ENCODE measurements around the gene TSPAN18. TPM values are rescaled to one million over a fixed set of nuclear protein-coding genes. Genes with fewer than 3 reads are reported as not detected.

Gene TSPAN18
- total RNA-seq, 1 experiment from 2014 or later = 0.77 TPM

DNA sequence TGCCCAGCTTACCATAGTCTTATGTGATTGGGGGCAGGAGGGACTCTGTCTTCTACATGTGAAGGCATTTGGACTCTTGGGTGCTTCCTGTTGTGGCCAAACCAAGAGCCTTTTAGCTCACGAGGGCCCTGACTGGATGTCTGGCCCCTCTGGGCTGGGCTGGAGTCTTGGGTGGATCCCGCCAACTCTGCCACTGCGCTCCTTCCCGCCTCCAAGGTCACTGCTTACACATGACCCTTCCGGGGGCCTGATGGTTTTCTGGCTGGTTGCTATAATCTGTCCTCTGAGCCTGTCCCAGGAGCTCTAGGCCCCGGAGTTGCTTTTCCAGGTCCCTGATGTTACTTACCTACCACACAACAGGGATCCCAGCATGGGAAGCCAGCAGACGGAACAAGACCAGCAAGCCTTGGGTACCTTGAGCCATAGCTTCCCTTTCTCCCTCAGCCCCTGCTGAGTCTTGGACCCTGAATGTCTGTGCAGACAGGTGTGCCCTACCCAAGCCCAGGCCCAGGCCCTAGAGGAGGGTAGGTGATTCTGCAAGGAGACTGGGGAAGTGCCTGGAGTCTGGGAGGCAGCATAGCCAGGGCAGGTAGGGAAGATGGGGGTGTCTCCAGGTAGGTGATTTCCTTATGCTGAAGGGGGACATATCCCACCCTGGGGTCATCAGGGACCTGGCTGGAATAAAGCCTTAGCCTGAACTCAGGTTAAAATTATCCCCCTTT is 100.3 kb downstream of the TSPAN18 start:
- Mint-ChIP-seq H3K36me3 (ENCODE audit: insufficient read depth, unreplicated experiment) (no peaks in the 10 kb centered on the region), H3K27ac (ENCODE audit: low read depth, unreplicated experiment) (no peak overlapping the region), H3K9me3 (ENCODE audit: unreplicated experiment) (no peaks in the 10 kb centered on the region), H3K27me3 (ENCODE audit: insufficient read depth, unreplicated experiment) (peaks cover 24% of the 10 kb centered on the region), H3K4me1 (ENCODE audit: insufficient read depth, unreplicated experiment) (no peaks in the 10 kb centered on the region), H3K4me3 (ENCODE audit: unreplicated experiment) (no peak overlapping the region)
- BruUV-seq (replicated peaks) = no TSS peak
- ChIA-PET CTCF (interaction anchor here (1.2 kb wide), 1 partner anchor 9 kb away, joined by 3 read pairs; no protein-coding TSS in a partner anchor), POLR2A (no interaction called here)
- no peak for DNase-seq (ENCODE audit: unreplicated experiment)
- TF ChIP-seq, protein P1, sequence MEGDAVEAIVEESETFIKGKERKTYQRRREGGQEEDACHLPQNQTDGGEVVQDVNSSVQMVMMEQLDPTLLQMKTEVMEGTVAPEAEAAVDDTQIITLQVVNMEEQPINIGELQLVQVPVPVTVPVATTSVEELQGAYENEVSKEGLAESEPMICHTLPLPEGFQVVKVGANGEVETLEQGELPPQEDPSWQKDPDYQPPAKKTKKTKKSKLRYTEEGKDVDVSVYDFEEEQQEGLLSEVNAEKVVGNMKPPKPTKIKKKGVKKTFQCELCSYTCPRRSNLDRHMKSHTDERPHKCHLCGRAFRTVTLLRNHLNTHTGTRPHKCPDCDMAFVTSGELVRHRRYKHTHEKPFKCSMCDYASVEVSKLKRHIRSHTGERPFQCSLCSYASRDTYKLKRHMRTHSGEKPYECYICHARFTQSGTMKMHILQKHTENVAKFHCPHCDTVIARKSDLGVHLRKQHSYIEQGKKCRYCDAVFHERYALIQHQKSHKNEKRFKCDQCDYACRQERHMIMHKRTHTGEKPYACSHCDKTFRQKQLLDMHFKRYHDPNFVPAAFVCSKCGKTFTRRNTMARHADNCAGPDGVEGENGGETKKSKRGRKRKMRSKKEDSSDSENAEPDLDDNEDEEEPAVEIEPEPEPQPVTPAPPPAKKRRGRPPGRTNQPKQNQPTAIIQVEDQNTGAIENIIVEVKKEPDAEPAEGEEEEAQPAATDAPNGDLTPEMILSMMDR (IDR thresholded peaks at IDR 0.05; ENCODE audit: unreplicated experiment) = no peak
- intact Hi-C loops (cut with micrococcal nuclease) = no loop called here

DNA sequence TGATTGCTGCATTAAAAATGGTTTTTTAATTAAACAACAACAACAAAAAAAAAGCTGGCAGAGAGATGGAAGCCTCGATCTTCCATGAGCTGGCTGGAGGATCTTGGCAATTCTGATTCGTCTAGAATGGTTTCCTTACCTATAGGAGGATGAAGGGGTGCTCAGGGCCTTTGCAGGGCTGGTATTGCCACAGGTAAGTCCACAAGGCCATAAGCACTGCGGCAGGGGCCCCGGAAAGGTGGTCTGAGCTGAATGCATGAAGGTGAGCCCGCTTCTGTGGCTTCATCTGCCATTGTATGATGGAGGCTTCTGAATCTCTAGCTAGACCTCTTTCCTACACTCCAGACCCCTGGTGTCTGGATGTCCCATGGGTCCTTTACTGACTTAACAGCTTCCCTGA is 101.5 kb downstream of the TSPAN18 start:
- intact Hi-C loops (cut with micrococcal nuclease) = no loop called here
- ChIA-PET POLR2A (no interaction called here), CTCF (no interaction called here)
- H3K27ac Mint-ChIP-seq (ENCODE audit: low read depth, unreplicated experiment) = no peak overlapping the region
- no peaks in the 10 kb centered on the region for H3K4me1 Mint-ChIP-seq (ENCODE audit: insufficient read depth, unreplicated experiment)
- no peaks in the 10 kb centered on the region for H3K36me3 Mint-ChIP-seq (ENCODE audit: insufficient read depth, unreplicated experiment)
- no peak overlapping the region for H3K4me3 Mint-ChIP-seq (ENCODE audit: unreplicated experiment)
- DNase-seq (ENCODE audit: unreplicated experiment) = no peak
- peaks cover 37% of the 10 kb centered on the region for H3K27me3 Mint-ChIP-seq (ENCODE audit: insufficient read depth, unreplicated experiment)
- no TSS peak for BruUV-seq (replicated peaks)
- H3K9me3 Mint-ChIP-seq (ENCODE audit: unreplicated experiment) = no peaks in the 10 kb centered on the region
- TF ChIP-seq, protein P1 (IDR thresholded peaks at IDR 0.05; ENCODE audit: unreplicated experiment) = no peak

DNA sequence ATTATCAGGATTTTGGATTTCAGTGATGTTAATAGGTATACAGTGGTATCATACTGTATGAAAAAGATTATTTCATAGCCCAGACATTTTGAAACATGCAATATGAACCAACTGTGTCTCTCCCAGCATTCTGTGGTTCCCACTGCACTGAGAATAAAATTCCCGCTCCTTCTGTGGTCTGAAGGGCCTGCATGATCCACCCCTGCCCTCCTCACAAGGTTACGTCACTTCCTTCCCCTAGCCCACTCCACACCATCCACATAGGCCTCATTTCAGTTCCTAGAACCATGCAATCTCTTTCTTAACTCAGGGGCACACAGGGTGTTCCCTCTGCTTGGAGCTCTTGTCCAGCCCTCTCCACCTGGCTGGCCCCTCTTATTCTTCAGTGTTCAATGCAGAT is 103.1 kb downstream of the TSPAN18 start:
- Mint-ChIP-seq H3K9me3 (ENCODE audit: unreplicated experiment) (no peaks in the 10 kb centered on the region), H3K27me3 (ENCODE audit: insufficient read depth, unreplicated experiment) (peaks cover 37% of the 10 kb centered on the region), H3K27ac (ENCODE audit: low read depth, unreplicated experiment) (no peak overlapping the region), H3K4me1 (ENCODE audit: insufficient read depth, unreplicated experiment) (no peaks in the 10 kb centered on the region), H3K36me3 (ENCODE audit: insufficient read depth, unreplicated experiment) (no peaks in the 10 kb centered on the region), H3K4me3 (ENCODE audit: unreplicated experiment) (no peak overlapping the region)
- DNase-seq (ENCODE audit: unreplicated experiment) = no peak
- intact Hi-C loops (cut with micrococcal nuclease) = no loop called here
- TF ChIP-seq, protein P1 (IDR thresholded peaks at IDR 0.05; ENCODE audit: unreplicated experiment) = no peak
- ChIA-PET POLR2A (interaction anchor here (0.6 to 0.7 kb wide), 2 partner anchors 260 to 1082 kb away, joined by 3 read pairs; no protein-coding TSS in a partner anchor), CTCF (no interaction called here)
- BruUV-seq (replicated peaks) = no TSS peak

DNA sequence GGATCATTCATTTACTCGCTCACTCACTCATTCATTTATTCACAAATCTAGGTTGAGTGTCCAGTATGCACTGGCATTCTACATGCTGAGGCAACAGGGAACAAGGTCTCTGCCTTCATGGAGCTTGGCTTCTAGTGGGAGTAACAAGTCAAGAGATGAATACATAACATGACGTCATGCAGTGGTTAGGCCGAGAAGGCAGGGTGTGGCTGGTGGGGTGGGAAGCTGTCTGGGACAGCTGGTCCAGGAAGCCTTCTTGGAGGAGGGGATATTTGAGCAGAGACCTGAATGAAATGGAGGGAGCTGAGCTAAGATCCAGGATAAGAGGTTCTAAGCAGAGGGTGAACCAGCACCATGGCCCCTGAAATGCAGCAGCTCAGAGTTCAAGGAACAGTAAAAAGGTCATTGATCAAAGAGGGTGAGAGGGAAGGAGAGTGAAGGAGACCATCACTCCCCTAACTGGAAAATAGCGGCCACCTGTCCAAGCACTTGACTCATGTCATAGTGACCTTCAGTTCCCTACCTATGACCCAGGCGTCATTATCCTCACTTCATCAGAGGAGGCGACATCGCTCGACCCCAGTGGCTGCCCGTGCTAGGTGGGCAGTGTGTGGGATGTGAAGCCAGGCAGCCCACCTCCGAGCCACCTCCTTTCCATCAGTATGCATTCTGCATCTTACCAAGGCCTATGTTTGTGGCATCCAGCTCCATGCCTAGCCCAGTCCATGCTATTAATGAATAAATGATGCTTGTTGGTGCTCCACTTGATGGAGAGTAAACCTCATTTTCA is 105.0 kb downstream of the TSPAN18 start:
- Mint-ChIP-seq H3K27me3 (ENCODE audit: insufficient read depth, unreplicated experiment) (peaks cover 37% of the 10 kb centered on the region), H3K9me3 (ENCODE audit: unreplicated experiment) (no peaks in the 10 kb centered on the region), H3K4me3 (ENCODE audit: unreplicated experiment) (no peak overlapping the region), H3K4me1 (ENCODE audit: insufficient read depth, unreplicated experiment) (no peaks in the 10 kb centered on the region), H3K36me3 (ENCODE audit: insufficient read depth, unreplicated experiment) (no peaks in the 10 kb centered on the region), H3K27ac (ENCODE audit: low read depth, unreplicated experiment) (no peak overlapping the region)
- POLR2A ChIA-PET = interaction anchor here (0.7 to 1.6 kb wide), 2 partner anchors 14 to 19 kb away, joined by 3 read pairs; no protein-coding TSS in a partner anchor
- DNase-seq (ENCODE audit: unreplicated experiment) = no peak
- no TSS peak for BruUV-seq (replicated peaks)
- TF ChIP-seq, protein P1 (IDR thresholded peaks at IDR 0.05; ENCODE audit: unreplicated experiment) = no peak
- intact Hi-C loops (cut with micrococcal nuclease) = no loop called here
- CTCF ChIA-PET = interaction anchor here (0.5 to 0.6 kb wide), 3 partner anchors 39 to 90 kb away, joined by 3 read pairs; no protein-coding TSS in a partner anchor

Measured in MCF 10A (cell line).